Endometrium (tissue), 2 donors: ENCODE data around the gene SMURF1.
"Not testable (repeated sequence)": the region's sequence is repeated elsewhere in the genome, so short reads cannot be mapped to it uniquely, and the experiment has no call there.

Experiments
- FAIRE-seq: peaks from 2 replicates; lab custom pipeline; 2012; peaks lifted over from hg19 to GRCh38; lab: Jason Lieb, UNC
- donor health status: control.
- donor health status: control.

Gene SMURF1

GRCh38 chr7:99143853-99144672 lies at the start of gene SMURF1:
TSS of gene SMURF1 (minus strand) at chr7:99144108. CDS start at chr7:99143780, 328 bp downstream.
- FAIRE-seq = no peak

GRCh38 chr7:99191869-99192596 lies 48.1 kb upstream of the SMURF1 start:
- FAIRE-seq = no peak

- FAIRE-seq = no peak
These were observed 46.6 kb upstream of the SMURF1 start for GRCh38 chr7:99190359-99191009.

- no peak for FAIRE-seq
These were observed 45.3 kb upstream of the SMURF1 start for GRCh38 chr7:99189222-99189621.

GRCh38 chr7:99188221-99188620 lies 44.3 kb upstream of the SMURF1 start:
- no peak for FAIRE-seq

GRCh38 chr7:99184532-99185218 lies 40.8 kb upstream of the SMURF1 start:
- no peak for FAIRE-seq

GRCh38 chr7:99180067-99180650 lies 36.3 kb upstream of the SMURF1 start:
- no peak for FAIRE-seq

- FAIRE-seq = no peak
These were observed 33.3 kb upstream of the SMURF1 start for GRCh38 chr7:99177165-99177564.

GRCh38 chr7:99173787-99174186 lies 29.9 kb upstream of the SMURF1 start:
- FAIRE-seq = no peak

- no peak for FAIRE-seq
These were observed 27.8 kb upstream of the SMURF1 start for GRCh38 chr7:99171731-99172130.

GRCh38 chr7:99170730-99171074 lies 26.8 kb upstream of the SMURF1 start:
- FAIRE-seq = no peak

- no peak for FAIRE-seq
These were observed 26.3 kb upstream of the SMURF1 start for GRCh38 chr7:99170065-99170729.

GRCh38 chr7:99167072-99167471 lies 23.2 kb upstream of the SMURF1 start:
- FAIRE-seq = no peak

GRCh38 chr7:99165816-99166215 lies 21.9 kb upstream of the SMURF1 start:
- FAIRE-seq = no peak

- not testable (repeated sequence) for FAIRE-seq
These were observed 19.8 kb upstream of the SMURF1 start for GRCh38 chr7:99163669-99164068.

GRCh38 chr7:99156649-99157048 lies 12.7 kb upstream of the SMURF1 start:
- FAIRE-seq = no peak

- FAIRE-seq = no peak
These were observed 11.3 kb upstream of the SMURF1 start for GRCh38 chr7:99155211-99155610.

GRCh38 chr7:99146979-99147378 lies 3.1 kb upstream of the SMURF1 start:
- FAIRE-seq = no peak

GRCh38 chr7:99143521-99143852 lies 421 bp downstream of the SMURF1 start:
- no peak for FAIRE-seq

GRCh38 chr7:99142727-99143520 lies 984 bp downstream of the SMURF1 start:
- FAIRE-seq = no peak
